HUDEP-2 (cell line): ENCODE data around the gene NAA30.

Experiments used
- DNase-seq, 76 experiments: peaks; one replicate each; lab custom pipeline; 2025; ENCODE audit not compliant: unreplicated experiment in 76 of 76; lab: John Stamatoyannopoulos, UW

NAA30 gene

GRCh38 chr14:57391517-57392195 is 1.3 kb downstream of the NAA30 start:
- DNase-seq = peak in 7 of 76 experiments; percentile 2 to 37 (median 23)

GRCh38 chr14:57392830-57393229 is 2.4 kb downstream of the NAA30 start:
- no peak for DNase-seq

- DNase-seq = no peak
Measured at GRCh38 chr14:57400556-57401494, 10.4 kb downstream of the NAA30 start.

GRCh38 chr14:57401501-57401900 is 11.1 kb downstream of the NAA30 start:
- DNase-seq = no peak

GRCh38 chr14:57402173-57402852 is 11.9 kb downstream of the NAA30 start:
- DNase-seq = no peak

- no peak for DNase-seq
Measured at GRCh38 chr14:57403521-57403864, 13.1 kb downstream of the NAA30 start.

GRCh38 chr14:57405562-57405961 is 15.2 kb downstream of the NAA30 start:
- no peak for DNase-seq

- no peak for DNase-seq
Measured at GRCh38 chr14:57408037-57408436, 17.7 kb downstream of the NAA30 start.

- no peak for DNase-seq
Measured at GRCh38 chr14:57408634-57409033, 18.2 kb downstream of the NAA30 start.

GRCh38 chr14:57412341-57412740 is 22.0 kb downstream of the NAA30 start:
- DNase-seq = no peak

- peak in 23 of 76 experiments; percentile 1 to 72 (median 21) for DNase-seq
Measured at GRCh38 chr14:57413849-57414248, 23.5 kb downstream of the NAA30 start.

GRCh38 chr14:57417228-57417627 is 26.8 kb downstream of the NAA30 start:
- DNase-seq = no peak

- DNase-seq = no peak
Measured at GRCh38 chr14:57418999-57419398, 28.6 kb downstream of the NAA30 start.

GRCh38 chr14:57420033-57420432 is 29.6 kb downstream of the NAA30 start:
- DNase-seq = no peak

GRCh38 chr14:57420986-57421385 is 30.6 kb downstream of the NAA30 start:
- no peak for DNase-seq

GRCh38 chr14:57435923-57436322 is 45.5 kb downstream of the NAA30 start:
- DNase-seq = no peak

GRCh38 chr14:57461777-57462320 is 71.5 kb downstream of the NAA30 start:
- DNase-seq = no peak

- DNase-seq = no peak
Measured at GRCh38 chr14:57462551-57462950, 72.2 kb downstream of the NAA30 start.

GRCh38 chr14:57464008-57464730 is 73.8 kb downstream of the NAA30 start:
- no peak for DNase-seq
